NCI-H345 (cell line): Measurements from ENCODE around the gene TCP1.
"Not testable (repeated sequence)": the region's sequence is repeated elsewhere in the genome, so short reads cannot be mapped to it uniquely, and the experiment has no call there.

ENCODE experiments used
- DNase-seq: peaks from one replicate; lab custom pipeline; 2025; lab: John Stamatoyannopoulos, UW

TCP1 gene

GRCh38 chr6:159777240-159777904 is 12.0 kb downstream of the TCP1 start:
- no peak for DNase-seq

- no peak for DNase-seq
Measured at GRCh38 chr6:159772196-159772595, 17.2 kb downstream of the TCP1 start.

GRCh38 chr6:159769470-159769869 is 19.9 kb downstream of the TCP1 start:
- no peak for DNase-seq

- no peak for DNase-seq
Measured at GRCh38 chr6:159766906-159767305, 22.5 kb downstream of the TCP1 start.

- peak; percentile 4 for DNase-seq
Measured at GRCh38 chr6:159762681-159763293, 26.6 kb downstream of the TCP1 start.

GRCh38 chr6:159761873-159762680 is 27.3 kb downstream of the TCP1 start, which contains the start of gene ACAT2:
Gene ACAT2, plus strand, starts transcription at chr6:159762045. Its CDS starts 43 bp downstream, at chr6:159762088.
- DNase-seq, result peak; percentile 98

GRCh38 chr6:159761129-159761872 is 28.1 kb downstream of the TCP1 start:
- no peak for DNase-seq

- DNase-seq, result no peak
Measured at GRCh38 chr6:159760602-159761057, 28.8 kb downstream of the TCP1 start.

GRCh38 chr6:159759645-159760044 is 29.8 kb downstream of the TCP1 start:
- DNase-seq, result no peak

GRCh38 chr6:159758031-159759001 is 31.1 kb downstream of the TCP1 start:
- no peak for DNase-seq

GRCh38 chr6:159756508-159756907 is 32.9 kb downstream of the TCP1 start:
- peak; percentile 51 for DNase-seq

GRCh38 chr6:159754959-159755914 is 34.2 kb downstream of the TCP1 start:
- no peak for DNase-seq

GRCh38 chr6:159754401-159754800 is 35.0 kb downstream of the TCP1 start:
- DNase-seq, result no peak

GRCh38 chr6:159753081-159753872 is 36.1 kb downstream of the TCP1 start:
- DNase-seq, result no peak

- no peak for DNase-seq
Measured at GRCh38 chr6:159751448-159751847, 38.0 kb downstream of the TCP1 start.

- DNase-seq, result not testable (repeated sequence)
Measured at GRCh38 chr6:159748127-159748526, 41.3 kb downstream of the TCP1 start.

GRCh38 chr6:159746759-159747158 is 42.6 kb downstream of the TCP1 start:
- DNase-seq, result no peak

- DNase-seq, result no peak
Measured at GRCh38 chr6:159745081-159745480, 44.3 kb downstream of the TCP1 start.

- no peak for DNase-seq
Measured at GRCh38 chr6:159742165-159742564, 47.2 kb downstream of the TCP1 start.
